Lower leg skin (tissue), 3 donors: Measurements from ENCODE around the gene NDEL1.

Experiments used
- CTCF ChIP-seq, 3 donors: fragments of 450-650 bp; IDR thresholded peaks; one replicate each; pipeline ENCODE4 v1.5.1; 2016; ENCODE audit warnings: antibody characterized with exemption in 3 of 3, mild to moderate bottlenecking in 3 of 3, moderate library complexity in 2 of 3
- POLR2A ChIP-seq, 2 donors: fragments of 450-650 bp; IDR thresholded peaks; one replicate each; pipeline ENCODE4 v1.6.1; 2016 to 2017; ENCODE audit warnings: antibody characterized with exemption in 2 of 2, mild to moderate bottlenecking in 1 of 2, moderate library complexity in 1 of 2

- no peak for TF ChIP-seq CTCF (IDR thresholded peaks at IDR 0.05)
- TF ChIP-seq POLR2A (IDR thresholded peaks at IDR 0.05), result no peak
These were observed 36.7 kb upstream of the NDEL1 start for GRCh38 chr17:8398980-8399379.
